K562 (cell line): ENCODE measurements around the gene TFEB. TPM values are rescaled to one million over a fixed set of nuclear protein-coding genes. Genes with fewer than 3 reads are reported as not detected.
A peak's percentile ranks its signal among the peaks of the same experiment; 100 is the strongest.

Experiments used
- ATAC-seq: fragments of 200-7000 bp; cut with Tn5 transposase; 3 replicates; pipeline ENCODE4 v1.9.1; 2020; ENCODE audit warnings: moderate library complexity
- BruUV-seq: library from RNA; stranded (reverse); fragments of 400-500 nt; replicated peaks from 2 replicates; lab custom pipeline; 2021; lab: Mats Ljungman, UMichigan
- CTCF ChIA-PET: fragments of 300-600 bp; formaldehyde crosslinking; extraction: SDS; loops from one replicate; lab custom pipeline; 2021; ENCODE audit warnings: low intra/inter-chr PET ratio; lab: Yijun Ruan, JAX
- POLR2A ChIA-PET: fragments of 300-600, 350-650 bp; sonication (Branson Sonifier 250); formaldehyde crosslinking; extraction: SDS; loops from one replicate; lab custom pipeline; 2021; ENCODE audit warnings: antibody characterized with exemption, inconsistent platforms; lab: Yijun Ruan, JAX
- DNase-seq, 4 experiments: peaks; one replicate each; pipeline versions ENCODE4 v3.0.0 to v3.0.0-alpha.2; 2011 to 2018; ENCODE audit warnings: low spot score in 3 of 4, mixed read lengths in 3 of 4; ENCODE audit errors: extremely low read depth in 1 of 4
- FAIRE-seq: peaks from 2 replicates; lab custom pipeline; 2011; peaks lifted over from hg19 to GRCh38; lab: Jason Lieb, UNC
- H2AFZ ChIP-seq: 2 replicates; pipeline ENCODE4 v1.6.0; 2011; ENCODE audit warnings: low read depth, low read length, control low read depth, inconsistent platforms
- H3K27ac ChIP-seq: fragments of 200-600 bp; 3 replicates; pipeline ENCODE4 v1.8.0; 2011; ENCODE audit warnings: low read depth, mild to moderate bottlenecking, control low read depth, inconsistent platforms, low read length, moderate library complexity, mixed read lengths; ENCODE audit errors: extremely low read depth
- H3K27me3 ChIP-seq, 2 experiments: fragments of 300-600 bp in 1 of 2; 2 replicates in 1 of 2; 3 replicates in 1 of 2; pipeline versions ENCODE4 v1.6.0 to v1.8.0; 2011; ENCODE audit warnings: inconsistent platforms in 2 of 2, low read length in 2 of 2, mild to moderate bottlenecking in 1 of 2, mixed read lengths in 1 of 2, moderate library complexity in 1 of 2; ENCODE audit not compliant: control insufficient read depth in 2 of 2, insufficient read depth in 2 of 2
- H3K36me3 ChIP-seq: fragments of 300-600 bp; 3 replicates; pipeline ENCODE4 v1.8.0; 2011; ENCODE audit warnings: mild to moderate bottlenecking, low read length, inconsistent platforms; ENCODE audit not compliant: control insufficient read depth, insufficient read depth
- H3K4me1 ChIP-seq, 2 experiments: fragments of 200-600 bp in 1 of 2; replicated peaks in 1 of 2; 2 replicates in 1 of 2; 3 replicates in 1 of 2; pipeline versions ENCODE4 v1.5.1 to v1.8.0; 2011; ENCODE audit warnings: inconsistent platforms in 2 of 2, low read length in 2 of 2, mild to moderate bottlenecking in 1 of 2, mixed read lengths in 1 of 2, moderate library complexity in 1 of 2; ENCODE audit not compliant: control insufficient read depth in 2 of 2, insufficient read depth in 2 of 2
- H3K4me2 ChIP-seq: 2 replicates; pipeline ENCODE4 v1.6.1; 2011; ENCODE audit warnings: low read length, control low read depth, inconsistent platforms, mixed read lengths; ENCODE audit not compliant: insufficient read depth
- H3K4me3 ChIP-seq: fragments of 200-600 bp; sonication (generic), shearing (Covaris generic); 2 replicates; pipeline ENCODE4 v1.5.1; 2016; ENCODE audit warnings: control low read depth, inconsistent platforms
- H3K79me2 ChIP-seq: fragments of 200-600 bp; 3 replicates; pipeline ENCODE4 v1.8.0; 2011; ENCODE audit warnings: low read length, inconsistent platforms; ENCODE audit not compliant: control insufficient read depth, insufficient read depth
- H3K9ac ChIP-seq, 2 experiments: 2 replicates each; pipeline versions ENCODE4 v1.6.0 to v1.6.1; 2011; ENCODE audit warnings: low read depth in 2 of 2, low read length in 2 of 2, control low read depth in 1 of 2, inconsistent platforms in 1 of 2, mild to moderate bottlenecking in 1 of 2, mixed read lengths in 1 of 2; ENCODE audit not compliant: insufficient read depth in 1 of 2
- H3K9me1 ChIP-seq: one replicate; pipeline ENCODE4 v1.6.0; 2011; ENCODE audit warnings: inconsistent platforms, mild to moderate bottlenecking, low read length, moderate library complexity; ENCODE audit not compliant: control insufficient read depth, insufficient read depth
- H3K9me3 ChIP-seq: replicated peaks from 2 replicates; pipeline ENCODE4 v1.5.1; 2011; ENCODE audit warnings: low read depth, low read length, inconsistent platforms; ENCODE audit not compliant: control insufficient read depth, insufficient read depth
- H4K20me1 ChIP-seq: replicated peaks from 2 replicates; pipeline ENCODE4 v1.6.1; 2011; ENCODE audit warnings: low read length, inconsistent platforms, mixed read lengths; ENCODE audit not compliant: control insufficient read depth, insufficient read depth
- BCOR ChIP-seq: fragments of 450-650 bp; IDR thresholded peaks from 2 replicates; pipeline ENCODE4 v1.6.1; 2016
- CXXC5 ChIP-seq: fragments of 250-450 bp; sonication (Bioruptor Pico); IDR thresholded peaks from 2 replicates; pipeline ENCODE4 v1.8.0; 2022; ENCODE audit warnings: inconsistent platforms, mild to moderate bottlenecking, moderate library complexity
- HDAC1 ChIP-seq, 2 experiments: fragments of 450-650 bp; IDR thresholded peaks; 2 replicates each; pipeline ENCODE4 v1.6.1; 2016 to 2017; ENCODE audit warnings: inconsistent platforms in 1 of 2, mild to moderate bottlenecking in 1 of 2, moderate library complexity in 1 of 2
- HNRNPLL ChIP-seq: fragments of 200-400 bp; formaldehyde crosslinking; IDR thresholded peaks from 2 replicates; pipeline ENCODE4 v1.6.1; 2017; ENCODE audit warnings: low read length, low read depth, mild to moderate bottlenecking; ENCODE audit not compliant: poor library complexity, severe bottlenecking
- RFX7 ChIP-seq: fragments of 250-450 bp; sonication (Bioruptor Pico); IDR thresholded peaks from 2 replicates; pipeline ENCODE4 v1.5.1; 2021; ENCODE audit warnings: mild to moderate bottlenecking
- ZNF23 ChIP-seq: fragments of 250-450 bp; sonication (Bioruptor Pico); IDR thresholded peaks from 2 replicates; pipeline ENCODE4 v1.4.0; 2020; ENCODE audit warnings: mild to moderate bottlenecking
- WGBS: fragments of 100-300 bp; shearing (Covaris generic); methylation state at CpG from one replicate; pipeline ENCODE4 v1.1.6; 2016; ENCODE audit warnings: low coverage, mixed read lengths; ENCODE audit not compliant: insufficient coverage; ENCODE audit errors: missing lambda C conversion rate; 5-methylcytosine and 5-hydroxymethylcytosine counted together
- in situ Hi-C: fragments of 300-500 bp; cut with MboI; formaldehyde crosslinking; loops from 4 replicates; pipeline ENCODE4 v1.15.0; 2018; ENCODE audit warnings: inconsistent platforms, mixed read lengths
- intact Hi-C: fragments of 100-400 bp; cut with micrococcal nuclease; formaldehyde crosslinking; loops from 2 replicates; pipeline ENCODE4 v1.14.2; 2022
- polyA plus RNA-seq, 8 experiments: library from polyadenylated mRNA; depleted of rRNA in 4 of 8; stranded (reverse) in 5 of 8; unstranded in 3 of 8; fragments of >200 nt; fragmentation: Nextera tagmentation in 2 of 8; fragmentation: Illumina TruSeq in 1 of 8; extraction: Ambion mirVana in 2 of 8; extraction: Trizol in 1 of 8; gene quantifications; 2 replicates each; pipeline versions ENCODE4 v1.2.1 to v1.2.3, GENCODE V29; 2011 to 2014; ENCODE audit warnings: inconsistent platforms in 1 of 8, missing spikeins in 1 of 8
- total RNA-seq, 7 experiments: library from RNA; depleted of rRNA in 6 of 7; stranded (reverse); fragments of >200 nt in 6 of 7; fragmentation: Illumina TruSeq in 2 of 7; extraction: Trizol in 2 of 7; gene quantifications; 2 replicates each; pipeline versions ENCODE4 v1.2.1 to v1.2.3, GENCODE V29; 2011 to 2021; ENCODE audit warnings: low replicate concordance in 1 of 7
- TF ChIP-seq, protein P1 (sequence below): fragments of 200-800 bp; sonication (Bioruptor generic); IDR thresholded peaks from 2 replicates; pipeline ENCODE4 v1.6.1; 2017; ENCODE audit warnings: missing genetic modification characterization, missing compliant biosample characterization

The TFEB gene
- total and polyA plus RNA-seq, 9 of the 15 experiments (the other 6 are each of a cell fraction or from before 2014, with no cell fraction given), result 0.04 to 4.7 (median 2.0) TPM

DNA sequence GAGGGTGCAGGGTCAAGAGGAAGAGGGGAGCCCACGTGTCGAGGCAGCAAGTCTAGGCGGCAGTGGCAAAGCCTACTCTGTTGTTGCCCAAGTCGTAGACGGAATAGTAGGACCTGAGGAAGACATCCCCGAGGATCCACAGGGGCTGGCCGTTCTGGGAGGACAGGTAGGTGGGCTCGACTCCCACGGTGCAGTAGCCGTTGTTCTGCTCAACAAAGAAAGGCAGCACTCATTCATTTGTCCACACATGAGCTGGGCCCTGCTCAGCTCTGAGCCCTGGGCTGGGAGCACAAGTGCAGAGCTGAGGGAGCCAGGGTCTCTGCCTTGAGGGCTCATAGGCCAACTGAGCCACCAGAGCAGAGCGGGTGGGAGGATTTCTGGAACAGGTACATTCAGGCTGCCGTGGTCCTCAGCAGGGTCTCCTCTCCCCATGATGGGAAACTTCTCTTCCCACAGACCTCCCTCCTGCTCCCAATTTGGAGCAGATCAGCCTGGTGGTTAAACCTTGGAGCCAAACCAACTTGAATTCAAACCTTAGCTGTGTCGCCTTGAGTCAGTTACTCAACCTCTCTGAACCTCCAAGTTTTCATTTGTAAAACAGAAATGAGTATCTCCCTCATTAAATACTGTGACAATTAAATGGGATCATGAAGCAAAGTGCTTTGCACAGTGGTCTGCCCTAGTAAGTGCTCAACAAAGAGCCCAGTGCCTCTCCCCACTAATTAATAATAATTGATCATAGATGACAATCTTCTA is 1.6 kb upstream of the TFEB start (continued):
- no peak for TF ChIP-seq CXXC5 (CRISPR knock-in tag)
- TF ChIP-seq RFX7 (CRISPR knock-in tag), result no peak
- TF ChIP-seq HNRNPLL, result no peak
- 0 out of 2 replicates have a peak, but pooled peaks have one; percentile 38 for TF ChIP-seq BCOR

DNA sequence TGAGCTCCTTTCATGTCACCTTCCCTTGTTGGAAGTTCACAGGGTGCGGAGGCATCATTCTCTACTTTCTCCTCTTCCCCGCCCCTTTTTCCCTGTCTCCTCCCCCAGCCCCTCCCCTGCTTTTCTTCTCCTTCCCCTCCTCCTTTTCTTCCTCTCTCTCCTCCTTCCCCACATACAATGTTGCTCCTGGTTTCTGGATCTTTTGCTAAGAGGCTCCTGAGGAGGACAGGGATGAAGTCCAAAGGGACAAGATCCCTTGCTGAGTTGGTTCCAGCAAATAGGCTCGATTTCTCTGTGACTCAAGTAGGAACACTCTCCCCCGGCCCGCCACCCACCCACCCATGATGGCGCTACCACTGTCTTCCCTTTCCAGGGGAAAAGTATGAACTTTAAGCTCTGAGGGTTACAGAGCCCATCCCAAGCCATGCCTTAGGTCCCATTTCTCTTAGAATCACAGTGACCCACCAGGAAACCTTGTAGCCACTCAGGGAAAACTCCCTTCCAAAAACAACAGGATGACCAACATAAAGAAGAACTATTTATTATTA is 852 bp upstream of the TFEB start:
- H3K4me1 ChIP-seq, result peaks cover 5 to 29% of the 10 kb centered on the region in 2 experiments
- peak; percentile 52 for FAIRE-seq
- in situ Hi-C loops, result loop anchor here (5.0 kb wide), 1 partner anchor 36 kb away; no protein-coding TSS in a partner anchor

More for the DNA sequence above, 852 bp upstream of the TFEB start:
- BruUV-seq, result no TSS peak
- no peak overlapping the region for H3K27ac ChIP-seq
- H3K9ac ChIP-seq, result peak overlapping the region in 1 of 2 experiments; percentile 14; a peak in 1 of 4 replicates
- peaks cover 13 to 34% of the 10 kb centered on the region in 2 experiments; a peak in 3 of 5 replicates for H3K27me3 ChIP-seq
- intact Hi-C loops, result no loop called here
- H3K9me1 ChIP-seq, result no peaks in the 10 kb centered on the region
- 0 out of 4 replicates have a peak, but pooled peaks of 1 of the 2 experiments have one; percentile 23 for TF ChIP-seq HDAC1 (IDR thresholded peaks at IDR 0.05)
- TF ChIP-seq ZNF23 (CRISPR knock-in tag), result no peak
- TF ChIP-seq, protein P1, sequence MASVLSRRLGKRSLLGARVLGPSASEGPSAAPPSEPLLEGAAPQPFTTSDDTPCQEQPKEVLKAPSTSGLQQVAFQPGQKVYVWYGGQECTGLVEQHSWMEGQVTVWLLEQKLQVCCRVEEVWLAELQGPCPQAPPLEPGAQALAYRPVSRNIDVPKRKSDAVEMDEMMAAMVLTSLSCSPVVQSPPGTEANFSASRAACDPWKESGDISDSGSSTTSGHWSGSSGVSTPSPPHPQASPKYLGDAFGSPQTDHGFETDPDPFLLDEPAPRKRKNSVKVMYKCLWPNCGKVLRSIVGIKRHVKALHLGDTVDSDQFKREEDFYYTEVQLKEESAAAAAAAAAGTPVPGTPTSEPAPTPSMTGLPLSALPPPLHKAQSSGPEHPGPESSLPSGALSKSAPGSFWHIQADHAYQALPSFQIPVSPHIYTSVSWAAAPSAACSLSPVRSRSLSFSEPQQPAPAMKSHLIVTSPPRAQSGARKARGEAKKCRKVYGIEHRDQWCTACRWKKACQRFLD (CRISPR knock-in tag), result peak; percentile 12; the same call in 1 of the 2 replicates
- CTCF ChIA-PET, result interaction anchor here (2.2 to 2.6 kb wide), 2 partner anchors 39 to 43 kb away, joined by 13 to 19 read pairs; partner anchors contain the start of gene FRS3
- POLR2A ChIA-PET, result no interaction called here
- H3K36me3 ChIP-seq, result no peaks in the 10 kb centered on the region
- no peaks in the 10 kb centered on the region for H3K79me2 ChIP-seq
- H3K9me3 ChIP-seq, result no peaks in the 10 kb centered on the region
- no peak overlapping the region for H3K4me3 ChIP-seq
- H3K4me2 ChIP-seq, result peak overlapping the region; percentile 85
- DNase-seq, result peak; percentile 46 to 55 (median 52)
- 30% methylated on average over 2 of the region's 6 CpGs for WGBS
- H2AFZ ChIP-seq, result peak overlapping the region; percentile 90
- H4K20me1 ChIP-seq, result no peaks in the 10 kb centered on the region; the same call in none of the 2 replicates
- peak; percentile 37 for ATAC-seq
